Measurements from ENCODE around the gene C4orf50.

DNA sequence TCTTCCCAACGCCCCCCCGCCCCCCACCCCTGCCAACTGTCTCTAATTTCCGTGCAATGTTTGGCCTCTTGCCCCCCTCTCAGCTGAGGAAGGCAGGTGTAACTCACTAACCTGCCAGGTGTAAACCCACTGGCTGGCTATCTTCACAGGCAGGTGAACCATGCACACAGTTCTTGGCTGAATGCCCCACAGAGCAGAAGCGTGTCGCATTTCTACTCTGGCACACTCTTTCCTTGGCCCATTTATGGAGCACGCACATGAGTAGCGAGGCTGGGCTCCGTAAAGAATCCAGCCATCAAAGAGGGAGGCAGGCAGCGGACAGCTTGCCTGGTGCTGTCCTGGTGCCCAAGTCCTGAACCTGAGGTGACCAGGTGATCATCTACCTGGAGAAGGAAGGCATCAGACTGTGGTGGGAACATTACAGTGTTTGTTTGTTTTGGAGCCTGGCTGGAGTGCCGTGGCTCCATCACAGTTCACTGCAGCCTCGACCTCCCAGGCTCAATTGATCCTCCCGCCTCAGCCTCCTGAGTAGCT, 86.1 kb downstream of the C4orf50 start:
- TF ChIP-seq, protein P1, sequence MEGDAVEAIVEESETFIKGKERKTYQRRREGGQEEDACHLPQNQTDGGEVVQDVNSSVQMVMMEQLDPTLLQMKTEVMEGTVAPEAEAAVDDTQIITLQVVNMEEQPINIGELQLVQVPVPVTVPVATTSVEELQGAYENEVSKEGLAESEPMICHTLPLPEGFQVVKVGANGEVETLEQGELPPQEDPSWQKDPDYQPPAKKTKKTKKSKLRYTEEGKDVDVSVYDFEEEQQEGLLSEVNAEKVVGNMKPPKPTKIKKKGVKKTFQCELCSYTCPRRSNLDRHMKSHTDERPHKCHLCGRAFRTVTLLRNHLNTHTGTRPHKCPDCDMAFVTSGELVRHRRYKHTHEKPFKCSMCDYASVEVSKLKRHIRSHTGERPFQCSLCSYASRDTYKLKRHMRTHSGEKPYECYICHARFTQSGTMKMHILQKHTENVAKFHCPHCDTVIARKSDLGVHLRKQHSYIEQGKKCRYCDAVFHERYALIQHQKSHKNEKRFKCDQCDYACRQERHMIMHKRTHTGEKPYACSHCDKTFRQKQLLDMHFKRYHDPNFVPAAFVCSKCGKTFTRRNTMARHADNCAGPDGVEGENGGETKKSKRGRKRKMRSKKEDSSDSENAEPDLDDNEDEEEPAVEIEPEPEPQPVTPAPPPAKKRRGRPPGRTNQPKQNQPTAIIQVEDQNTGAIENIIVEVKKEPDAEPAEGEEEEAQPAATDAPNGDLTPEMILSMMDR (conservative IDR thresholded peaks at IDR 0.05): no peak
- TF ChIP-seq EZH2 (IDR thresholded peaks at IDR 0.05; ENCODE audit: low read depth): no peak

Data from PC-9 (cell line).